ENCODE measurements around the gene CHRNA10.

DNA sequence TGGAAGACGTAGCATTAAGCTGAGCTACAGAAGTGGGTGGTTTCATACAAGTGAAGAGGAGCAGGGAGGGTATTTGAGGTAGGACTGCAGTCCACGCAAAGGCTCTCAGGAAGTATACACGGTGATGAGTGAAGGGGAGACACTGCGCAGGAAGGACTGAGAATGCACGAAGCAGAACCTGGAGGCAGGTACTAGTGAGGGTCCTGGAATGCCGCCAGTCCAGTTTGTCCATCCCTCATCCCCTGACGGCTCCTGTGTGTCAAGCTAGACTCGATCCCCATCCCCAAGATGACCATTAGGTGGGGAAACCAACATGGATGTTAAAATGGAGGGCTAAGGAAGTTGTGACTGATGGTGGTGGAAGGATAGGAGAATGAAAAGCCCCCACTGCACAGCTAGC is 53.2 kb downstream of the CHRNA10 start:
- TF ChIP-seq YY1 (IDR thresholded peaks at IDR 0.05; ENCODE audit: insufficient read depth, insufficient read length) (no peak), SUZ12 (IDR thresholded peaks at IDR 0.05; ENCODE audit: extremely low read depth, insufficient read depth, insufficient read length) (no peak)

Measured in NT2/D1 (cell line).